PC-9 (cell line): ENCODE results near the gene APH1A. TPM values are rescaled to one million over a fixed set of nuclear protein-coding genes. Genes with fewer than 3 reads are reported as not detected.
A peak's percentile ranks its signal among the peaks of the same experiment; 100 is the strongest.

Source experiments
- BruUV-seq: library from RNA; stranded (reverse); fragments of 400-500 nt; replicated peaks from 2 replicates; lab custom pipeline; 2021; lab: Mats Ljungman, UMichigan
- CTCF ChIA-PET: fragments of 300-600 bp; sonication (Branson Sonifier 250); formaldehyde crosslinking; loops from one replicate; lab custom pipeline; 2022; ENCODE audit warnings: antibody characterized with exemption; lab: Charles Lee
- POLR2A ChIA-PET: fragments of 300-600 bp; sonication (Branson Sonifier 250); formaldehyde crosslinking; loops from one replicate; lab custom pipeline; 2022; ENCODE audit warnings: antibody characterized with exemption; ENCODE audit not compliant: unreplicated experiment; lab: Charles Lee
- DNase-seq, 2 experiments: peaks; one replicate each; pipeline versions ENCODE4 v3.0.0 to v3.0.0-alpha.2; 2015 to 2022; ENCODE audit warnings: mixed read lengths in 1 of 2
- H2AFZ ChIP-seq: fragments of 200-600 bp; sonication (generic); 2 replicates; pipeline ENCODE4 v1.8.1; 2017; ENCODE audit warnings: antibody characterized with exemption
- H3F3A ChIP-seq: fragments of 200-600 bp; sonication (generic); 2 replicates; pipeline ENCODE4 v1.8.1; 2017; ENCODE audit warnings: antibody characterized with exemption, mild to moderate bottlenecking, low read depth; ENCODE audit not compliant: insufficient read depth
- H3K27ac ChIP-seq: fragments of 200-600 bp; sonication (generic); 2 replicates; pipeline ENCODE4 v1.6.1; 2016; ENCODE audit warnings: mixed run types
- H3K27me3 ChIP-seq: fragments of 200-600 bp; sonication (generic); 2 replicates; pipeline ENCODE4 v1.6.1; 2016; ENCODE audit warnings: low read depth, mixed run types; ENCODE audit not compliant: insufficient read depth
- H3K36me3 ChIP-seq: fragments of 200-600 bp; sonication (generic); 2 replicates; pipeline ENCODE4 v1.6.1; 2016; ENCODE audit warnings: low read depth, mixed run types
- H3K4me1 ChIP-seq: fragments of 200-600 bp; sonication (generic); replicated peaks from 2 replicates; pipeline ENCODE4 v1.6.1; 2016; ENCODE audit warnings: mixed run types; ENCODE audit not compliant: insufficient read depth
- H3K4me2 ChIP-seq: fragments of 200-600 bp; sonication (generic); 2 replicates; pipeline ENCODE4 v1.6.1; 2017; ENCODE audit warnings: mixed run types
- H3K4me3 ChIP-seq: fragments of 200-600 bp; sonication (generic); 2 replicates; pipeline ENCODE4 v1.6.1; 2016; ENCODE audit warnings: mixed run types
- H3K79me2 ChIP-seq: fragments of 200-600 bp; sonication (generic); 2 replicates; pipeline ENCODE4 v1.6.1; 2017; ENCODE audit warnings: low read depth, mixed run types
- H3K9me2 ChIP-seq: fragments of 200-600 bp; sonication (generic); 2 replicates; pipeline ENCODE4 v1.8.1; 2017; ENCODE audit warnings: mild to moderate bottlenecking; ENCODE audit not compliant: insufficient read depth
- H3K9me3 ChIP-seq: fragments of 200-600 bp; sonication (generic); 2 replicates; pipeline ENCODE4 v1.8.1; 2016; ENCODE audit warnings: low read depth; ENCODE audit not compliant: insufficient read depth
- H4K20me1 ChIP-seq: fragments of 200-600 bp; sonication (generic); 2 replicates; pipeline ENCODE4 v1.8.1; 2017; ENCODE audit not compliant: insufficient read depth
- CTCF ChIP-seq: fragments of 200-600 bp; sonication (generic); conservative IDR thresholded peaks from 2 replicates; pipeline ENCODE4 v1.6.1; 2017; ENCODE audit warnings: mixed run types, antibody characterized with exemption, mild to moderate bottlenecking, moderate library complexity
- EZH2 ChIP-seq: fragments of 200-600 bp; sonication (generic); IDR thresholded peaks from 2 replicates; pipeline ENCODE4 v1.8.0; 2017; ENCODE audit warnings: antibody characterized with exemption, low read depth
- intact Hi-C: fragments of 100-400 bp; cut with micrococcal nuclease; formaldehyde crosslinking; loops from one replicate; pipeline ENCODE4 v1.10.0; 2022; ENCODE audit not compliant: unreplicated experiment
- total RNA-seq: library from RNA; stranded (reverse); gene quantifications from 2 replicates; pipeline ENCODE4 v1.2.3, GENCODE V29; 2021

Gene APH1A
- total RNA-seq, 1 experiment from 2014 or later = 173 TPM

GRCh38 chr1:150271291-150271959 is 2.6 kb upstream of the APH1A start:
- Histone ChIP-seq H3K79me2 (peaks cover 23% of the 10 kb centered on the region), H4K20me1 (0 out of 2 replicates have a peak, but pooled peaks cover 4% of the 10 kb centered on the region), H3K4me2 (no peak overlapping the region), H3K4me1 (peaks cover 16% of the 10 kb centered on the region; the same call in 1 of the 2 replicates), H3K9me2 (no peaks in the 10 kb centered on the region), H3K27me3 (no peaks in the 10 kb centered on the region), H3K36me3 (peaks cover 8% of the 10 kb centered on the region; the same call in 1 of the 2 replicates), H2AFZ (no peak overlapping the region), H3K9me3 (no peaks in the 10 kb centered on the region), H3K4me3 (no peak overlapping the region), H3F3A (peaks cover 5% of the 10 kb centered on the region; the same call in 1 of the 2 replicates), H3K27ac (no peak overlapping the region)
- intact Hi-C loops = no loop called here
- ChIA-PET CTCF (interaction anchor here (0.6 kb wide), 1 partner anchor 198 kb away, joined by 5 read pairs; no protein-coding TSS in a partner anchor), POLR2A (no interaction called here)
- TF ChIP-seq CTCF = no peak
- TF ChIP-seq EZH2 = no peak
- DNase-seq = no peak
- BruUV-seq = no TSS peak

GRCh38 chr1:150269451-150269850 is 635 bp upstream of the APH1A start:
- Histone ChIP-seq H3K4me3 (peak overlapping the region; percentile 87), H3K27me3 (no peaks in the 10 kb centered on the region), H3K4me1 (peaks cover 18% of the 10 kb centered on the region; the same call in 1 of the 2 replicates), H3K27ac (no peak overlapping the region), H3K36me3 (peaks cover 17% of the 10 kb centered on the region), H2AFZ (peak overlapping the region; percentile 72), H3K9me2 (no peaks in the 10 kb centered on the region), H3F3A (peaks cover 20% of the 10 kb centered on the region), H3K4me2 (peak overlapping the region; percentile 100), H4K20me1 (0 out of 2 replicates have a peak, but pooled peaks cover 4% of the 10 kb centered on the region), H3K79me2 (peaks cover 23% of the 10 kb centered on the region), H3K9me3 (no peaks in the 10 kb centered on the region)
- TF ChIP-seq EZH2 (no peak), CTCF (no peak)
- ChIA-PET POLR2A (interaction anchor here (0.7 kb wide), 1 partner anchor 10 kb away, joined by 3 read pairs; no protein-coding TSS in a partner anchor), CTCF (no interaction called here)
- TSS peak; percentile 66 for BruUV-seq
- intact Hi-C loops = loop anchor here (10.0 kb wide), 1 partner anchor 295 kb away; no protein-coding TSS in a partner anchor
- DNase-seq = no peak

GRCh38 chr1:150268340-150268704 is 494 bp downstream of the APH1A start:
- Histone ChIP-seq H3K9me2 (no peaks in the 10 kb centered on the region), H3K79me2 (peaks cover 23% of the 10 kb centered on the region), H2AFZ (peak overlapping the region; percentile 86), H3K4me1 (peaks cover 29% of the 10 kb centered on the region), H3F3A (peaks cover 31% of the 10 kb centered on the region), H3K9me3 (no peaks in the 10 kb centered on the region), H3K27me3 (no peaks in the 10 kb centered on the region), H3K4me2 (peak overlapping the region; percentile 100), H4K20me1 (0 out of 2 replicates have a peak, but pooled peaks cover 4% of the 10 kb centered on the region), H3K27ac (peak overlapping the region; percentile 79), H3K36me3 (peaks cover 17% of the 10 kb centered on the region), H3K4me3 (peak overlapping the region; percentile 87)
- peak in 1 of 2 experiments; percentile 34 for DNase-seq
- TF ChIP-seq EZH2 (no peak), CTCF (no peak)
- ChIA-PET CTCF (no interaction called here), POLR2A (interaction anchor here (0.7 to 0.8 kb wide), 2 partner anchors 19 to 35 kb away, joined by 5 to 9 read pairs; no protein-coding TSS in a partner anchor)
- intact Hi-C loops = loop anchor here (10.0 kb wide), 1 partner anchor 296 kb away; no protein-coding TSS in a partner anchor
- TSS peak; percentile 27 for BruUV-seq
